ENCODE results near the gene PPP1R3G.
"Not testable (repeated sequence)": the region's sequence is repeated elsewhere in the genome, so short reads cannot be mapped to it uniquely, and the experiment has no call there.

The PPP1R3G gene

GRCh38 chr6:5059036-5059896, 25.9 kb upstream of the PPP1R3G start:
- H3K4me3 ChIP-seq (ENCODE audit: low read depth, low read length): no peak overlapping the region
- no peak for DNase-seq (ENCODE audit: low read depth)
- TF ChIP-seq CTCF (IDR thresholded peaks at IDR 0.05; ENCODE audit: insufficient read depth, low read depth, low read length, missing control alignments): no peak

GRCh38 chr6:5060439-5060838, 24.7 kb upstream of the PPP1R3G start:
- not testable (repeated sequence) for H3K4me3 ChIP-seq (ENCODE audit: low read depth, low read length)

GRCh38 chr6:5061152-5061551, 24.0 kb upstream of the PPP1R3G start:
- H3K4me3 ChIP-seq (ENCODE audit: low read depth, low read length): no peak overlapping the region
- DNase-seq (ENCODE audit: low read depth): no peak

More at GRCh38 chr6:5060439-5060838, 24.7 kb upstream of the PPP1R3G start:
- not testable (repeated sequence) for DNase-seq (ENCODE audit: low read depth)

GRCh38 chr6:5063617-5064016, 21.5 kb upstream of the PPP1R3G start:
- no peak overlapping the region for H3K4me3 ChIP-seq (ENCODE audit: low read depth, low read length)
- no peak for TF ChIP-seq CTCF (IDR thresholded peaks at IDR 0.05; ENCODE audit: insufficient read depth, low read depth, low read length, missing control alignments)
- no peak for DNase-seq (ENCODE audit: low read depth)

More at GRCh38 chr6:5061152-5061551, 24.0 kb upstream of the PPP1R3G start:
- TF ChIP-seq CTCF (IDR thresholded peaks at IDR 0.05; ENCODE audit: insufficient read depth, low read depth, low read length, missing control alignments): no peak

- TF ChIP-seq CTCF (IDR thresholded peaks at IDR 0.05; ENCODE audit: insufficient read depth, low read depth, low read length, missing control alignments): no peak
- no peak for DNase-seq (ENCODE audit: low read depth)
- no peak overlapping the region for H3K4me3 ChIP-seq (ENCODE audit: low read depth, low read length)
These were observed 18.6 kb upstream of the PPP1R3G start for GRCh38 chr6:5066456-5067093.

- no peak for TF ChIP-seq CTCF (IDR thresholded peaks at IDR 0.05; ENCODE audit: insufficient read depth, low read depth, low read length, missing control alignments)
- H3K4me3 ChIP-seq (ENCODE audit: low read depth, low read length): no peak overlapping the region
- DNase-seq (ENCODE audit: low read depth): no peak
These were observed 17.8 kb upstream of the PPP1R3G start for GRCh38 chr6:5067305-5067704.

GRCh38 chr6:5068153-5068751, 16.9 kb upstream of the PPP1R3G start:
- no peak for DNase-seq (ENCODE audit: low read depth)
- no peak overlapping the region for H3K4me3 ChIP-seq (ENCODE audit: low read depth, low read length)
- no peak for TF ChIP-seq CTCF (IDR thresholded peaks at IDR 0.05; ENCODE audit: insufficient read depth, low read depth, low read length, missing control alignments)

Measured in GM12865 (cell line).